Left colon (tissue), 2 donors: Measurements from ENCODE around the gene DDN. TPM values are rescaled to one million over a fixed set of nuclear protein-coding genes. Genes with fewer than 3 reads are reported as not detected.

Source experiments
- ATAC-seq: fragments of 200-7000 bp; cut with Tn5 transposase; one replicate; pipeline ENCODE4 v1.9.1; 2020; ENCODE audit warnings: mild to moderate bottlenecking, moderate library complexity
- DNase-seq, 2 donors: peaks; one replicate each; pipeline ENCODE4 v3.0.0-alpha.2; 2020
- intact Hi-C, 2 donors: fragments of 100-400 bp; cut with DNase I in 1 of 2; cut with micrococcal nuclease in 1 of 2; formaldehyde crosslinking; loops; one replicate each; pipeline versions ENCODE4 v1.11.2 to v1.14.0; 2022; cut with DNase I, micrococcal nuclease
- total RNA-seq, 2 donors: library from RNA; stranded (reverse); fragmentation: NEBNext Ultra II Directional; extraction: Animal tissue kit (Norgen Biotek cat#: 25700); gene quantifications; one replicate each; pipeline ENCODE4 v1.2.1, GENCODE V29; 2021
- donor health status: DM: no; HTN: no; CAD: no.
- donor health status: DM: yes; HTN: yes; CAD: no.

DDN gene
- total RNA-seq, 2 donors from 2014 or later: 0.06 TPM; not detected in 1

DNA sequence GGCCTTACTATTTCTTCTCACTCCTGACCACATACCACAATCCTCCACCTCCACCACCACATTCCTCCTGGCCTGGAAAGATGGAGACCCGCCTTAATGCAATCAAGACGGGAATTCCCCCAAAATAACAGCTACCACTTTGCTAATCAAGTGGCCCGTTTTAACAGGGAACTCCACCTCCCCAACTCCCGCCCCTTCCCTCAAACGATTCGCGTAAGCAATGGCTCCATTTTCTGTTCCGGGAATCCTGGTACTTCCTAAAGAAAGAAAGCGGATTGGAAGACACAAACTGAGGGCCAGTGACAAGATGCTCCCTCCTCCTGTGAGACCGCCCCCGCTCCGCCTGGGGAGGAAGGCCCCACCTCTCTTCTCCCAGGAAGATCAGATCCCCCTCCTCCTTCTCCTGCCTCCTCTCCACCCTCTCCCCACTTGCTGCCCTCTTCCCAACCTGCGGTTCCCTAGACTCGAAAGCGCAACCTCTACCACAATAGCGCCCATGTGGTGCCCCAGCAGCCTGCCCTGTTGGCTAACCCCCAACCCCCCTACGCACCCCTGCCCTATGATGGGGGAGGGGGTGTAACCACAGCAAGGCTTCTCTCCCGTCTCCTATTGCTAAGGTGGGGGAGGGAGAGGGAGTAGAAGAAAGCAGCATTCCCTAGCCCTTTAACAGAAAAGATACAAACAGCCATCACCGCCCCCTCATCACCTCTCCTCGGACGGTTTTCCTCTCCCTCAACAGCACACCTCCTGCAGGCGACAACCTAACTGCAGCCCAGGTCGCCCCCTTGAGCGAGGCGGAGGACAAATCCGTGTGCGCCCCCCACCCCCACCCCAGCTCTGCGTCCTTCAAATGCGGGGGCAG is 42.7 kb downstream of the DDN start:
- intact Hi-C loops: no loop called here
- ATAC-seq: peak; percentile 77
- DNase-seq: peak; percentile 80 to 92

GRCh38 chr12:48954841-48955501 is 44.2 kb downstream of the DDN start:
- ATAC-seq (no peak), DNase-seq (no peak)
- intact Hi-C loops: no loop called here

GRCh38 chr12:48954061-48954460 is 45.1 kb downstream of the DDN start:
- intact Hi-C loops: no loop called here
- no peak for ATAC-seq
- DNase-seq: no peak

DNA sequence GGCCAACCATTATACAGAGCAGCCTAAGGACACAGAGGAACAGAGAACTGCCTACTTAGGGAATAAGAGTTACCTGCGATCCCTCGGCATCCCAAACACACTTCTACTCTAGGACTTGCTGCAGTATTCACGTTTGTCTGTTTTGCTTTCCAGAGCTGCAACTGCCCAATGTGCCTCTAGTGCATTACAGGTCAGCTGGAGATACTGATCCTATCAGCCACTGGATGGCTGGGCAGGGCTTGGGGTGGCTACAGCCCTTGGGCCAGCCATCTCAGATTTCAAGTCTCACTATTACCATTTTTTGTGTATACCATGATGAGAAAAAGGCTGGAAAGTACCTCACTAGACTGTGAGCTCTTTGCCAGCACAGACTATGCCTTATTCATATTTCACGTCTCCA is 46.5 kb downstream of the DDN start:
- DNase-seq: no peak
- intact Hi-C loops: no loop called here
- no peak for ATAC-seq

DNA sequence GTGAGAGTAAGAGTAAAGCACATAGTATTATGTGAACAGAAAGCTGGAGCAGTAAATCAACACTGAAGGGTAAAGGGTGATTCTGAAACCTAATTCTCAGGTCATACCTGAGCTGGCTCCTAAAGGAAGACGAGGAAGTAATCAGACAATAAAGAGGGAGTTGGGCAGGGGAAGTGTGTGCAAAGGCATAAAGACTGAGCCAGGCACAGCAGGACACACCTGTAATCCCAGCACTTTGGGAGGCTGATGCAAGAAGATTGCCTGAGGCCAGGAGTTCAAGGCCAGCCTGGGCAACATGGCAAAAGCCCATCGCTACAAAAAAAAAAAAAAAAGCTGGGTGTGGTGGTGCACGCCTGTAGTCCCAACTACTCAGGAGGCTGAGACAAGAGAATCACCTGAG is 51.4 kb downstream of the DDN start:
- ATAC-seq (peak; percentile 94), DNase-seq (no peak)
- intact Hi-C loops: no loop called here

GRCh38 chr12:48946943-48947342 is 52.2 kb downstream of the DDN start:
- DNase-seq: no peak
- intact Hi-C loops: no loop called here

GRCh38 chr12:48946205-48946604 is 53.0 kb downstream of the DDN start:
- DNase-seq (no peak), ATAC-seq (peak; percentile 55)
- intact Hi-C loops: no loop called here

More at GRCh38 chr12:48946943-48947342, 52.2 kb downstream of the DDN start:
- no peak for ATAC-seq

Other genes with a start within 250 kb of the DDN start
- gene ADCY6, start 210.3 kb downstream of the DDN start, total RNA-seq: 100 to 1,000 TPM; 103 to 130 TPM
- gene CACNB3, start 180.9 kb downstream of the DDN start, total RNA-seq: 10 to 100 TPM; 36.0 to 47.9 TPM
- 10 to 100 TPM; 74.6 to 79.8 TPM for gene DDX23, start 147.2 kb downstream of the DDN start, total RNA-seq
- 1 to 10 TPM; 2.1 to 8.6 TPM for gene RND1, start 133.5 kb downstream of the DDN start, total RNA-seq
- 10 to 100 TPM; 21.3 to 26.9 TPM for gene FKBP11, start 73.9 kb downstream of the DDN start, total RNA-seq
- 100 to 1,000 TPM; 271 to 304 TPM for gene ARF3, start 41.9 kb downstream of the DDN start, total RNA-seq
- gene WNT10B, start 27.6 kb downstream of the DDN start, total RNA-seq: under 1 TPM; 0.15 to 0.61 TPM
- gene WNT1, start 21.1 kb downstream of the DDN start, total RNA-seq: not detected
- gene PRKAG1, start 19.4 kb upstream of the DDN start, total RNA-seq: 10 to 100 TPM; 52.0 to 53.9 TPM
- 10 to 100 TPM; 68.8 to 82.8 TPM for gene KMT2D, start 61.4 kb upstream of the DDN start, total RNA-seq
- gene RHEBL1, start 70.6 kb upstream of the DDN start, total RNA-seq: not detected
- gene DHH, start 95.4 kb upstream of the DDN start, total RNA-seq: under 1 TPM; 0.31 to 0.50 TPM
- 10 to 100 TPM; 44.7 to 49.6 TPM for gene LMBR1L, start 111.5 kb upstream of the DDN start, total RNA-seq
- 100 to 1,000 TPM; 298 to 454 TPM for gene TUBA1B, start 132.0 kb upstream of the DDN start, total RNA-seq
- 10 to 100 TPM; 12.8 to 57.7 TPM for gene TUBA1A, start 189.7 kb upstream of the DDN start, total RNA-seq